NB4 (cell line): ENCODE measurements around the gene C3orf22.

Experiments
- CTCF ChIP-seq: IDR thresholded peaks from one replicate; pipeline ENCODE4 v1.5.1; 2012; ENCODE audit warnings: low read depth, low read length
- MAX ChIP-seq: IDR thresholded peaks from 2 replicates; pipeline ENCODE4 v1.6.1; 2011; ENCODE audit warnings: low read depth, low read length

- TF ChIP-seq CTCF (no peak), MAX (no peak)
Observed at GRCh38 chr3:126554560-126555525, 3.9 kb downstream of the C3orf22 start.
